ENCODE data around the gene ZDHHC14. TPM values are rescaled to one million over a fixed set of nuclear protein-coding genes. Genes with fewer than 3 reads are reported as not detected.

Gene ZDHHC14
- total RNA-seq, 2 donors from 2014 or later: 53.3 to 66.2 TPM

DNA sequence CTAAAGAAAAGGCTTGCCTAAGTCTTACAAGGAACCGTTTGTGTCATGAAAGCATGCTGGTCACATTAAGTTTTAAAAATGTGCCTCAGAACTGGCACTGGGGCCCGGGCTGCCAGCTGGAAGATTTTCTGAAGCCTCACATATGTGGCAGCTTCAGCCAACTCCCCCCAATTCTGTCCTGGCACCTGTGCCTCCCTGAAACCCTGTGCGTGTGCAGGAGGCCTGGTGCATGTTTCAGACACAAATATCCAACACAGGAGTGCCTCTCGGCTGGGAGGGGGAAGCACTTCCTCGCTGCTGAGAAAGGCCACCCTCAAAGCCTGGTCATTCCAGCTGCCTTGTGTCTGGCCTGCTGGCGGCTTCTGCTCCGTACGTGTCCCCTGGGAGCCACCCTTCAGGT, 253.6 kb downstream of the ZDHHC14 start:
- WGBS: 74% methylated on average over 8 of the region's 8 CpGs
- no peak for DNase-seq (ENCODE audit: low spot score)
- Histone ChIP-seq H3K4me1 (replicated peaks) (no peaks in the 10 kb centered on the region), H3K36me3 (no peaks in the 10 kb centered on the region), H3K27me3 (replicated peaks; ENCODE audit: insufficient read depth) (no peaks in the 10 kb centered on the region), H3K4me3 (no peak overlapping the region), H3K9me3 (no peaks in the 10 kb centered on the region), H3K27ac (no peak overlapping the region)
- intact Hi-C loops (cut with DNase I): no loop called here
- TF ChIP-seq POLR2A (IDR thresholded peaks at IDR 0.05) (no peak), POLR2AphosphoS5 (IDR thresholded peaks at IDR 0.05) (no peak)
- TF ChIP-seq, protein P1, sequence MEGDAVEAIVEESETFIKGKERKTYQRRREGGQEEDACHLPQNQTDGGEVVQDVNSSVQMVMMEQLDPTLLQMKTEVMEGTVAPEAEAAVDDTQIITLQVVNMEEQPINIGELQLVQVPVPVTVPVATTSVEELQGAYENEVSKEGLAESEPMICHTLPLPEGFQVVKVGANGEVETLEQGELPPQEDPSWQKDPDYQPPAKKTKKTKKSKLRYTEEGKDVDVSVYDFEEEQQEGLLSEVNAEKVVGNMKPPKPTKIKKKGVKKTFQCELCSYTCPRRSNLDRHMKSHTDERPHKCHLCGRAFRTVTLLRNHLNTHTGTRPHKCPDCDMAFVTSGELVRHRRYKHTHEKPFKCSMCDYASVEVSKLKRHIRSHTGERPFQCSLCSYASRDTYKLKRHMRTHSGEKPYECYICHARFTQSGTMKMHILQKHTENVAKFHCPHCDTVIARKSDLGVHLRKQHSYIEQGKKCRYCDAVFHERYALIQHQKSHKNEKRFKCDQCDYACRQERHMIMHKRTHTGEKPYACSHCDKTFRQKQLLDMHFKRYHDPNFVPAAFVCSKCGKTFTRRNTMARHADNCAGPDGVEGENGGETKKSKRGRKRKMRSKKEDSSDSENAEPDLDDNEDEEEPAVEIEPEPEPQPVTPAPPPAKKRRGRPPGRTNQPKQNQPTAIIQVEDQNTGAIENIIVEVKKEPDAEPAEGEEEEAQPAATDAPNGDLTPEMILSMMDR (IDR thresholded peaks at IDR 0.05): no peak

DNA sequence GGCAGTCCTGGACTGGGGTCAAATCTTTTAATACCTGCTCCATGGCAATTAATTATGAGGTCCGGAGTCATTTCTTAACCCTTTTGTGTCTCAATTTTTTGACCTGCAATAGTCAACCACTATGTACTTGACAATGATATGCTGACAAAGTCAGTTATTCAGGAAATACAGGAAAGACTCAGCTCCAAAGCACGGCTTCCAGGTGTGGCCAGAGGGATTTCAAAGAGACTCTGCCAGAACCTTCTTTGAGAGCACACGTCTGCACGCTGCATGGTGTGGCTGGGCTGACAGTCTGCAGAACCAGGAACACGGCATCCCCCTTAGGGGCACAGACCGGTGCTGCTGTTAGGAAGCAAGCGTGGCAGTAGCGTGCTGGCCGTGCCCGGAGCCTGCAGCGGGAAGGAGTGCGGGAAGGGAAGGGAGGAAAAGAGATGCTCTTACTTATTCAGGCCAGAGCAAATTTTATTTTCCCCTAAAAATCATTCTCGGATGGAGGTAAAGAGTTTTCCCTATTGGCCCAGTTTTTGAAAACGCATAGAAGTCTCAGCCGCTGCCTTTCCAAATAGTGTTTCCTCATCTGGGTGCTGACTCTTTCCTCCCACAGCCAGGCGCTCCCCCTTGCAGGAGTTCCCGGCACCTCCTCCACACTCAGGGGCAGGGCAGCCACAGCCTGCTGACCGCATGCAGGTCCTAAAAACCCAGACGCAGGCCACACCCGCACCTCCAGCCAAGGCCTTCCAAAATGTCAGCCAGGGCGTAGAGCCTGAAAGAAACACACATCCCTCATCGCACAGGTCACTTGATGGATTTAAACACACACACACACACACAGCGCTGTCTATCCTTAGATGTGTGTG, 254.6 kb downstream of the ZDHHC14 start:
- no peak overlapping the region for H3K27ac ChIP-seq
- no peak for DNase-seq (ENCODE audit: low spot score)
- H3K27me3 ChIP-seq (replicated peaks; ENCODE audit: insufficient read depth): no peaks in the 10 kb centered on the region
- 83% methylated on average over 23 of the region's 23 CpGs for WGBS
- H3K4me1 ChIP-seq (replicated peaks): no peaks in the 10 kb centered on the region
- no peak overlapping the region for H3K4me3 ChIP-seq
- H3K9me3 ChIP-seq: no peaks in the 10 kb centered on the region
- intact Hi-C loops (cut with DNase I): no loop called here
- TF ChIP-seq, protein P1 (IDR thresholded peaks at IDR 0.05): no peak
- TF ChIP-seq POLR2AphosphoS5 (IDR thresholded peaks at IDR 0.05): no peak
- TF ChIP-seq POLR2A (IDR thresholded peaks at IDR 0.05): no peak
- no peaks in the 10 kb centered on the region for H3K36me3 ChIP-seq

DNA sequence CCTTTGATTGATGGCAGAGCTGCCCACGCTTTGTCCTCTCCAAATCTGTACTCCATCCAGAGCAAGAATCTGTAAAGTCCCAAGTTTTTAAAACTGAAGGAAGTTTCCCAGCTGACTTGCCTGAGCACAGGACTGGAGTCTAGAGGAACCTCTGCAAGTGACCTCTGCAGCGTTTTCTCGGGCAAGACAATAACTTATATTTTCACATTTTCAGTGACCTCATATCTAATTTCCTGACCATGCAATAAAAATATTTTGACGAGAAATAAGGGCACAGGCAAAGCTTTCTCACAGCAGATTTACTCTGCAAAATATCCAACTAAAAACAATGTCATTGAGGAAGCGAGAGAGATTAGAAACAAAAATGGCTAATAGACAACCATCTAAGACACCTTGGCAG, 256.5 kb downstream of the ZDHHC14 start:
- intact Hi-C loops (cut with DNase I): no loop called here
- Histone ChIP-seq H3K9me3 (no peaks in the 10 kb centered on the region), H3K36me3 (no peaks in the 10 kb centered on the region), H3K27ac (no peak overlapping the region), H3K27me3 (replicated peaks; ENCODE audit: insufficient read depth) (no peaks in the 10 kb centered on the region), H3K4me3 (no peak overlapping the region), H3K4me1 (replicated peaks) (no peaks in the 10 kb centered on the region)
- TF ChIP-seq POLR2A (IDR thresholded peaks at IDR 0.05) (no peak), POLR2AphosphoS5 (IDR thresholded peaks at IDR 0.05) (no peak)
- TF ChIP-seq, protein P1 (IDR thresholded peaks at IDR 0.05): no peak
- 85% methylated on average over 5 of the region's 5 CpGs for WGBS
- DNase-seq (ENCODE audit: low spot score): no peak

DNA sequence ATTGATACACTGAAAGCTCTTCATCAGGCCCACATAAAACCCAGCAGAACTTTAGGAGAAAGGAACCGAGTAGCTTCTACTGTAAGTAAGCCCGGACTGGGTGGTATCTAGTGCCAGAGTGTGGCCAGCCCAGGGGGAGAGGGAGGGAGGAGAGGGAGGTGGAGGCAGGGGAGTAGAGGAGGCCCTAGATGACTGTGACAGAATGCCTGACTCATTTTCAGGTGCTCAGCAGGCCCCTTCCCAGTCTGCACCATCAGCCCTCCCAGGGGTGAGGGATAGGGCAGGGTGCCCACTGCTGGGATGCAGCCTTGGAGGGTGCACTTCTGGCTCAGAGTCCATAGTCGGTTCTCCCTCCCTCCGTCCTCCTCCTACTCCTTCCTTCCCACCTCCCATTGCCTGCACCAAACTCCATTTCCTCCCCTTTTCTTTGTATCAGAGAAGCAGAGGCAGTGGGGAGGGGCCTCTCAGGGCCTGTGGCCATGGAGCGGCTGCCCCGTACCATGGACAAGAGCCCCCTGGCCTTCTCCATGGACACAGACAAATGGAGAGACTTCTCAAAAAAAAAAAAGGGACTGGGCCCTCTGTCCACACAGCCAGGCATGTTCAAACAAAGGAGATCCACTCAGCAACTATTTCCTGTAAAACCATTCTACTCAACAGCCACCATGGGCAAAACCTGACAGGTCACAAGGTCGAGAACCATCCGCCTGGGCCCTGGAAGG, 257.1 kb downstream of the ZDHHC14 start:
- no peaks in the 10 kb centered on the region for H3K36me3 ChIP-seq
- no peak overlapping the region for H3K27ac ChIP-seq
- intact Hi-C loops (cut with DNase I): no loop called here
- TF ChIP-seq POLR2A (IDR thresholded peaks at IDR 0.05): no peak
- TF ChIP-seq, protein P1 (IDR thresholded peaks at IDR 0.05): no peak
- TF ChIP-seq POLR2AphosphoS5 (IDR thresholded peaks at IDR 0.05): no peak
- no peak overlapping the region for H3K4me3 ChIP-seq
- no peaks in the 10 kb centered on the region for H3K4me1 ChIP-seq (replicated peaks)
- H3K27me3 ChIP-seq (replicated peaks; ENCODE audit: insufficient read depth): no peaks in the 10 kb centered on the region
- WGBS: 82% methylated on average over 8 of the region's 8 CpGs
- no peak for DNase-seq (ENCODE audit: low spot score)
- H3K9me3 ChIP-seq: no peaks in the 10 kb centered on the region

All from prostate gland (tissue), 2 donors.